Keratinocyte (primary cell): ENCODE data around the gene PHETA1.

Experiments used
- EZH2 ChIP-seq: IDR thresholded peaks from one replicate; pipeline ENCODE4 v1.6.1; 2012; ENCODE audit warnings: inconsistent platforms, mild to moderate bottlenecking, low read length, moderate library complexity
- TF ChIP-seq, protein P1 (sequence below), 3 experiments: IDR thresholded peaks in 1 of 3; conservative IDR thresholded peaks in 1 of 3; optimal IDR thresholded peaks in 1 of 3; 2 replicates in 2 of 3; 3 replicates in 1 of 3; pipeline versions ENCODE3 to v1.5.1; 2011; ENCODE audit warnings: low read length in 3 of 3, mild to moderate bottlenecking in 3 of 3, moderate library complexity in 2 of 3, control low read depth in 1 of 3, inconsistent platforms in 1 of 3; ENCODE audit not compliant: insufficient read depth in 2 of 3; ENCODE audit errors: extremely low read depth in 1 of 3

DNA sequence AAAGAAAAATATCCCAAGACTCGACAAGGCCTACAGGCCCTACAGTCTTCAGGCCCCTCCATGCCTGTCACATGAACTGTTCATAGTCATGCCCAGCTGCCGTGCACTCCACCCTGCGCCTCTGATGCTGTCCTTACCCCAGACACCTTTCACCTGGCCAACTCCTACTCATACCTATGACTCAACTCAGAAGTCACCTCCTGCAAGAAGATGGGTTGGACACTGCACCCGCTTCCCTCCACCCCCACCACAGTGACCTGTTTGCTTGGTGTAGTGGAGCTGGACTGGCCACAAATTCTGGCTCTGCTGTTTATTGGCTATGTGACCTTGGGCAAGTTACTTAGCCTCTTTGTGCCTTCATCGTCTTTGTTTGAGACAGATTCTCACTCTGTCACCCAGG lies 56.2 kb downstream of the PHETA1 start:
- TF ChIP-seq EZH2: no peak
- TF ChIP-seq, protein P1, sequence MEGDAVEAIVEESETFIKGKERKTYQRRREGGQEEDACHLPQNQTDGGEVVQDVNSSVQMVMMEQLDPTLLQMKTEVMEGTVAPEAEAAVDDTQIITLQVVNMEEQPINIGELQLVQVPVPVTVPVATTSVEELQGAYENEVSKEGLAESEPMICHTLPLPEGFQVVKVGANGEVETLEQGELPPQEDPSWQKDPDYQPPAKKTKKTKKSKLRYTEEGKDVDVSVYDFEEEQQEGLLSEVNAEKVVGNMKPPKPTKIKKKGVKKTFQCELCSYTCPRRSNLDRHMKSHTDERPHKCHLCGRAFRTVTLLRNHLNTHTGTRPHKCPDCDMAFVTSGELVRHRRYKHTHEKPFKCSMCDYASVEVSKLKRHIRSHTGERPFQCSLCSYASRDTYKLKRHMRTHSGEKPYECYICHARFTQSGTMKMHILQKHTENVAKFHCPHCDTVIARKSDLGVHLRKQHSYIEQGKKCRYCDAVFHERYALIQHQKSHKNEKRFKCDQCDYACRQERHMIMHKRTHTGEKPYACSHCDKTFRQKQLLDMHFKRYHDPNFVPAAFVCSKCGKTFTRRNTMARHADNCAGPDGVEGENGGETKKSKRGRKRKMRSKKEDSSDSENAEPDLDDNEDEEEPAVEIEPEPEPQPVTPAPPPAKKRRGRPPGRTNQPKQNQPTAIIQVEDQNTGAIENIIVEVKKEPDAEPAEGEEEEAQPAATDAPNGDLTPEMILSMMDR (optimal IDR thresholded peaks at IDR 0.05 in 1 of 3, IDR thresholded peaks at IDR 0.05 in 1 of 3, conservative IDR thresholded peaks at IDR 0.05 in 1 of 3; ENCODE audit: extremely low read depth in 1 of 3, insufficient read depth in 2 of 3, low read length in 3 of 3): no peak
